Activated B cell treated with CpG ODN at 0.5 μM for 24 hours (primary cell): Measurements from ENCODE around the gene FOS. TPM values are rescaled to one million over a fixed set of nuclear protein-coding genes. Genes with fewer than 3 reads are reported as not detected.

ENCODE experiments used
- ATAC-seq: fragments of 200-7000 bp; cut with Tn5 transposase; one replicate; pipeline ENCODE4 v1.10.0; 2021; ENCODE audit warnings: low read depth, mild to moderate bottlenecking, moderate library complexity
- CTCF ChIA-PET: fragments of 350-600 bp; sonication (Branson Sonifier 250); formaldehyde crosslinking; loops from one replicate; lab custom pipeline; 2021; ENCODE audit warnings: antibody characterized with exemption; lab: Charles Lee
- POLR2A ChIA-PET: fragments of 350-600 bp; sonication (Branson Sonifier 250); formaldehyde crosslinking; loops from one replicate; lab custom pipeline; 2021; ENCODE audit warnings: antibody characterized with exemption; lab: Charles Lee
- DNase-seq: peaks from one replicate; pipeline ENCODE4 v3.0.0; 2022
- H3K27ac Mint-ChIP-seq: one replicate; pipeline ENCODE4 v1.8.0; 2020; ENCODE audit warnings: mixed read lengths
- H3K27me3 Mint-ChIP-seq: one replicate; pipeline ENCODE4 v1.8.0; 2021; ENCODE audit warnings: mixed read lengths
- H3K36me3 Mint-ChIP-seq: one replicate; pipeline ENCODE4 v1.8.0; 2021; ENCODE audit warnings: low read depth, mixed read lengths
- H3K4me1 Mint-ChIP-seq: one replicate; pipeline ENCODE4 v1.8.0; 2021; ENCODE audit warnings: mixed read lengths
- H3K4me3 Mint-ChIP-seq: one replicate; pipeline ENCODE4 v1.8.0; 2020; ENCODE audit warnings: mild to moderate bottlenecking, mixed read lengths
- H3K9me3 Mint-ChIP-seq: one replicate; pipeline ENCODE4 v1.8.0; 2020; ENCODE audit warnings: mixed read lengths
- CTCF ChIP-seq: fragments of 200-600 bp; IDR thresholded peaks from one replicate; pipeline ENCODE4 v1.8.0; 2022; ENCODE audit warnings: antibody characterized with exemption, mild to moderate bottlenecking
- intact Hi-C: fragments of 100-400 bp; cut with micrococcal nuclease; formaldehyde crosslinking; loops from one replicate; pipeline ENCODE4 v1.15.1; 2024
- total RNA-seq: library from RNA; stranded (reverse); gene quantifications from 2 replicates; pipeline ENCODE4 v1.2.3, GENCODE V29; 2022

Gene FOS
- total RNA-seq, 1 donor from 2014 or later: 37.8 TPM

GRCh38 chr14:75252254-75252837, 26.3 kb upstream of the FOS start:
- H3K27ac Mint-ChIP-seq: no peak overlapping the region
- TF ChIP-seq CTCF: no peak
- no peaks in the 10 kb centered on the region for H3K27me3 Mint-ChIP-seq
- peaks cover 22% of the 10 kb centered on the region for H3K4me1 Mint-ChIP-seq
- ATAC-seq: no peak
- intact Hi-C loops: no loop called here
- POLR2A ChIA-PET: no interaction called here
- DNase-seq: no peak
- CTCF ChIA-PET: no interaction called here
- no peak overlapping the region for H3K4me3 Mint-ChIP-seq
- H3K36me3 Mint-ChIP-seq: no peaks in the 10 kb centered on the region
- no peaks in the 10 kb centered on the region for H3K9me3 Mint-ChIP-seq

- POLR2A ChIA-PET: no interaction called here
- no peak overlapping the region for H3K27ac Mint-ChIP-seq
- intact Hi-C loops: no loop called here
- no peaks in the 10 kb centered on the region for H3K9me3 Mint-ChIP-seq
- no peaks in the 10 kb centered on the region for H3K27me3 Mint-ChIP-seq
- no peak overlapping the region for H3K4me3 Mint-ChIP-seq
- no peak for ATAC-seq
- TF ChIP-seq CTCF: no peak
- DNase-seq: no peak
- CTCF ChIA-PET: no interaction called here
- peaks cover 2% of the 10 kb centered on the region for H3K36me3 Mint-ChIP-seq
- peaks cover 22% of the 10 kb centered on the region for H3K4me1 Mint-ChIP-seq
Measured at GRCh38 chr14:75254381-75254822, 24.2 kb upstream of the FOS start.

GRCh38 chr14:75254901-75255584, 23.6 kb upstream of the FOS start:
- peaks cover 22% of the 10 kb centered on the region for H3K4me1 Mint-ChIP-seq
- intact Hi-C loops: loop anchor here (5.0 kb wide), 1 partner anchor 33 kb away; no protein-coding TSS in a partner anchor
- CTCF ChIA-PET: no interaction called here

GRCh38 chr14:75258079-75258802, 20.4 kb upstream of the FOS start:
- peak overlapping the region; percentile 100 for H3K27ac Mint-ChIP-seq
- peaks cover 2% of the 10 kb centered on the region for H3K36me3 Mint-ChIP-seq
- no peaks in the 10 kb centered on the region for H3K9me3 Mint-ChIP-seq
- H3K4me3 Mint-ChIP-seq: peak overlapping the region; percentile 95
- peaks cover 4% of the 10 kb centered on the region for H3K27me3 Mint-ChIP-seq
- DNase-seq (no peak), ATAC-seq (no peak)
- TF ChIP-seq CTCF: no peak
- CTCF ChIA-PET: interaction anchor here (1.3 to 1.6 kb wide), 4 partner anchors 8 to 40 kb away, joined by 3 to 5 read pairs (median 4); no protein-coding TSS in a partner anchor
- POLR2A ChIA-PET: interaction anchor here (1.0 to 2.3 kb wide), 7 partner anchors 10 to 257 kb away, joined by 3 to 22 read pairs (median 8); partner anchors contain the start of genes FOS and TMED10
- intact Hi-C loops: loop anchor here (1.0 to 5.0 kb wide), 4 partner anchors 9 to 257 kb away; no protein-coding TSS in a partner anchor
- peaks cover 24% of the 10 kb centered on the region for H3K4me1 Mint-ChIP-seq

More at GRCh38 chr14:75254901-75255584, 23.6 kb upstream of the FOS start:
- H3K9me3 Mint-ChIP-seq: no peaks in the 10 kb centered on the region
- peaks cover 2% of the 10 kb centered on the region for H3K36me3 Mint-ChIP-seq
- no peak for TF ChIP-seq CTCF
- POLR2A ChIA-PET: interaction anchor here (0.5 to 1.2 kb wide), 2 partner anchors 26 to 787 kb away, joined by 4 to 5 read pairs; no protein-coding TSS in a partner anchor
- DNase-seq (no peak), ATAC-seq (no peak)
- H3K4me3 Mint-ChIP-seq: no peak overlapping the region
- no peak overlapping the region for H3K27ac Mint-ChIP-seq
- H3K27me3 Mint-ChIP-seq: no peaks in the 10 kb centered on the region
